ENCODE results near the gene CREB3L1.

CREB3L1 gene

GRCh38 chr11:46346886-46347636 is 69.6 kb downstream of the CREB3L1 start, which contains the start of gene DGKZ:
TSS of gene DGKZ (plus strand) at chr11:46347463. CDS start at chr11:46347660, 197 bp downstream.
- H3K27ac ChIP-seq = peak within 1 kb of the TSS; percentile 57 to 87
- H3K4me3 ChIP-seq = peak within 1 kb of the TSS; percentile 83
- peak; percentile 87 for DNase-seq (ENCODE audit: low spot score)
- TF ChIP-seq, protein P1, sequence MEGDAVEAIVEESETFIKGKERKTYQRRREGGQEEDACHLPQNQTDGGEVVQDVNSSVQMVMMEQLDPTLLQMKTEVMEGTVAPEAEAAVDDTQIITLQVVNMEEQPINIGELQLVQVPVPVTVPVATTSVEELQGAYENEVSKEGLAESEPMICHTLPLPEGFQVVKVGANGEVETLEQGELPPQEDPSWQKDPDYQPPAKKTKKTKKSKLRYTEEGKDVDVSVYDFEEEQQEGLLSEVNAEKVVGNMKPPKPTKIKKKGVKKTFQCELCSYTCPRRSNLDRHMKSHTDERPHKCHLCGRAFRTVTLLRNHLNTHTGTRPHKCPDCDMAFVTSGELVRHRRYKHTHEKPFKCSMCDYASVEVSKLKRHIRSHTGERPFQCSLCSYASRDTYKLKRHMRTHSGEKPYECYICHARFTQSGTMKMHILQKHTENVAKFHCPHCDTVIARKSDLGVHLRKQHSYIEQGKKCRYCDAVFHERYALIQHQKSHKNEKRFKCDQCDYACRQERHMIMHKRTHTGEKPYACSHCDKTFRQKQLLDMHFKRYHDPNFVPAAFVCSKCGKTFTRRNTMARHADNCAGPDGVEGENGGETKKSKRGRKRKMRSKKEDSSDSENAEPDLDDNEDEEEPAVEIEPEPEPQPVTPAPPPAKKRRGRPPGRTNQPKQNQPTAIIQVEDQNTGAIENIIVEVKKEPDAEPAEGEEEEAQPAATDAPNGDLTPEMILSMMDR (IDR thresholded peaks at IDR 0.05) = peak; percentile 49

DNA sequence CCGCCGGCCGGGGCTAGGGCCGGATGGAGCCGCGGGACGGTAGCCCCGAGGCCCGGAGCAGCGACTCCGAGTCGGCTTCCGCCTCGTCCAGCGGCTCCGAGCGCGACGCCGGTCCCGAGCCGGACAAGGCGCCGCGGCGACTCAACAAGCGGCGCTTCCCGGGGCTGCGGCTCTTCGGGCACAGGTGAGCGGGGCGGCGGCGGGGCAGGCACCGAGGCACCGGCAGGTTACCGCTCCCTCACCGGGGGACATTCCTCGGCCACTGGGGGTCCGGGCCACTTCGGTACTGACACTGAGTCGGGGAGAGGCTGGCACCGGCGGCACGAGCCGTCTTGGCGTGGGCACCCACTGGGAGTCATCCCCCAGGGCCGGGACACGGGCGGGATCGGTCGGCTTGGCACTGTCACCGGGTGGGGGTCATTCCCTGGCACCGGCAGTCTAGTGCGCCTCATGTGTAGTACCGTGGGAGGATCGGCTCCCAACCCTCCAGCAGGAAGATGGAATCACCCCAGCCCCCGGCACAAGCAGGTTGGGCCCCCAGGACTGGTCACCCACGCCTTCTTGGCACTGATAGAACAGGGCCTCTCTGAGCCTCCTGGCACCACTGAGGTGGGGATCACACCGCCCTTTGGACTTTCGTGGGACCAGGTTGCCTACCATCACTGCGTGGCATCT is 70.3 kb downstream of the CREB3L1 start:
- Histone ChIP-seq H3K27ac (peak overlapping the region; percentile 57 to 87), H3K4me3 (peak overlapping the region; percentile 83)
- TF ChIP-seq, protein P1 (IDR thresholded peaks at IDR 0.05) = no peak
- DNase-seq (ENCODE audit: low spot score) = no peak

- no peak for DNase-seq (ENCODE audit: low spot score)
- Histone ChIP-seq H3K4me3 (peak overlapping the region; percentile 83), H3K27ac (peak overlapping the region in 1 of 2 donors; percentile 87)
- TF ChIP-seq, protein P1 (IDR thresholded peaks at IDR 0.05) = no peak
These were observed 71.3 kb downstream of the CREB3L1 start for GRCh38 chr11:46348566-46349401.

DNA sequence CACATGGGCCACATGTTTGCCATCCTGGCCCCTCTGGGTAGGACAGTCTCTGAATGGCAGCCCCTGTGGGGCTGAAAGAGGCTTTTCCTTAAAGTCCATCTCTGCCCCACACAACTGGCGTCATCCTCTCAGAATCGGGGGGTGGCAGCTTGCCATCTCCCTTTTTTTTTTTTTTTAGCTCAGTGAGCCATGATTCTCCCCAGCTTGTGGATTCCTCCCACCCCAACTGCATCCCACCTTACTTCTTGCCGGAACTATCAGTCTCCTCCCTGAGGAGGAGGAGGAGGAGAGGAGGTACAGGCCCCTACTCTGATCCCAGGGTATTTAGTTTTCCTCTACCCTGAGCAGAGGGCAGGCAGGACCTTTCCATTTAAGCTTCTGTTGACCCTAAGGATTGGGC is 73.2 kb downstream of the CREB3L1 start:
- TF ChIP-seq, protein P1 (IDR thresholded peaks at IDR 0.05) = no peak
- no peak overlapping the region for H3K27ac ChIP-seq
- H3K4me3 ChIP-seq = no peak overlapping the region
- no peak for DNase-seq (ENCODE audit: low spot score)

- DNase-seq (ENCODE audit: low spot score) = no peak
- no peak overlapping the region for H3K27ac ChIP-seq
- no peak overlapping the region for H3K4me3 ChIP-seq
- TF ChIP-seq, protein P1 (IDR thresholded peaks at IDR 0.05) = no peak
These were observed 73.7 kb downstream of the CREB3L1 start for GRCh38 chr11:46351148-46351547.

- DNase-seq (ENCODE audit: low spot score) = no peak
- Histone ChIP-seq H3K27ac (no peak overlapping the region), H3K4me3 (no peak overlapping the region)
- TF ChIP-seq, protein P1 (IDR thresholded peaks at IDR 0.05) = no peak
These were observed 74.1 kb downstream of the CREB3L1 start for GRCh38 chr11:46351606-46352005.

Measured in coronary artery (tissue), 2 donors.